ENCODE measurements around the gene P2RY6. TPM values are rescaled to one million over a fixed set of nuclear protein-coding genes. Genes with fewer than 3 reads are reported as not detected.

P2RY6 gene
- total RNA-seq, 1 experiment from 2014 or later: 2.5 TPM

GRCh38 chr11:73236854-73237253 is 35.3 kb upstream of the P2RY6 start:
- DNase-seq (ENCODE audit: low spot score): no peak

DNA sequence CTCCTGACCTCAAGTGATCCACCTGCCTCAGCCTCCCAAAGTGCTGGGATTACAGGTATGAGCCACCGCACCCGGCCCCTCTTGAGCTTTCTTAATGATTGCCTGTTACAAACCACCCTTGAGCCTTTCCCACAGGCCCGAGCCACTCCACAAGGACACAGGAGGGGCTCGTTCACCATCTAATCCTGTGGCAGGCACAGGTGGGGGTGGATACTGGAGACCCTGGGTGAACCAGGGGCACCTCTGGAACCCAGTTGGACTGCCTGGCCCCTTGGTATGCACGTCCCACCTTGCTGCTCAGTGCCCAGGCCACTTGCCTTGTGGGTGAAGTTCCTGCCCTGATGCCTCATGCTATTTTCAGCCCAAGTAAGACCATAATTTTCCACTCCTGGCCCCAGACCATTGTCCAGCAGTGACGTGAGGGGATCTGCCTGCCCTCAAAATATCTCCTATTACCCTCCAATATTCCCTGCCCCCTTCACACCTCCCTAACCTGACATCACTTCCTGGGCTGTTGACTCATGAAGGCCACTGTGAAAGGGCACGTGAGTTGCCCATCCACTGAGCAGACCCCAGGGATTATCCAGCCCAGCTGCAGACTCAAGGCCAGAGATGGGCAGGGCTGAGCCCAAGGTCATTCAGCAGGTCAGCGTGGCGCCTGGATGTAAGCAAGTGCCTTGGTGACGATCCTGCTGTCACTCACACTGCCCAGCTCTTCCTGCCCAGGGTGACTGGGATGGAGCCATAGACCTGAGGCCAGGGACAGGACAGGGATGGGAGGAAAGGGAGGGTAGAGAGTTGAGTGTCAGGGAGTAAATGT is 34.5 kb upstream of the P2RY6 start:
- no peak for DNase-seq (ENCODE audit: low spot score)

GRCh38 chr11:73239111-73239521 is 33.0 kb upstream of the P2RY6 start:
- no peak for DNase-seq (ENCODE audit: low spot score)

- no peak for DNase-seq (ENCODE audit: low spot score)
These were observed 32.5 kb upstream of the P2RY6 start for GRCh38 chr11:73239571-73240189.

DNA sequence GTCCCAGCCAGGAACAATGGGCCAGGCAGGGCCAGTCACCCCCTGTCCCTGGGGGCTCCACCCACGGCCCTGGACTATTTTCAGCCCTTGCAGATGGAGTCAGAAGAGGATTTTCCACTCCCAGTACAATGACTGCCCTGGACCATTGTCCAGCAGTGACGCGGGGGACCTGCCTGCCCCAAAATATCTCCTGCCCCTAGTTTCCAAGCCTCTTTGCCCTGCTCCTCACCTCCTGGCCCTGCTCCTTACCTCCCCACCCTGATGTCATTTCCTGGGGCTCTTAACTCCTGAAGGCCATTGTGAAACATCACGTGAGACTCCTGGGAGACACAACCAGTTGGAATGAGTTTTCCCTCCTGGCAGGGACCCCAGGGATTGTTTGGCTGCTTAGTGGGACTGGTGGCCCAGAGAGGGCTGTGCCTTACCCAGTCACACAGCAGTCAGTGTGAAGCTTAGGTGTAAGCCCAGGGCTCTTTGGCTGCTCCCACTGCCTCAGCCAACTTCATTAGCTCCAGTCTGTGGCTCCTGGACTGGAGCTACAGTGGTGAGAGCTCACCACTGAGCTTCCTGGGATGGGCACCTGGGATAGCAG is 31.9 kb upstream of the P2RY6 start:
- DNase-seq (ENCODE audit: low spot score): no peak

- DNase-seq (ENCODE audit: low spot score): no peak
These were observed 30.8 kb upstream of the P2RY6 start for GRCh38 chr11:73241300-73241699.

GRCh38 chr11:73242251-73243092 is 29.7 kb upstream of the P2RY6 start:
- DNase-seq (ENCODE audit: low spot score): peak; percentile 68

GRCh38 chr11:73243093-73243485 is 29.0 kb upstream of the P2RY6 start:
- no peak for DNase-seq (ENCODE audit: low spot score)

DNA sequence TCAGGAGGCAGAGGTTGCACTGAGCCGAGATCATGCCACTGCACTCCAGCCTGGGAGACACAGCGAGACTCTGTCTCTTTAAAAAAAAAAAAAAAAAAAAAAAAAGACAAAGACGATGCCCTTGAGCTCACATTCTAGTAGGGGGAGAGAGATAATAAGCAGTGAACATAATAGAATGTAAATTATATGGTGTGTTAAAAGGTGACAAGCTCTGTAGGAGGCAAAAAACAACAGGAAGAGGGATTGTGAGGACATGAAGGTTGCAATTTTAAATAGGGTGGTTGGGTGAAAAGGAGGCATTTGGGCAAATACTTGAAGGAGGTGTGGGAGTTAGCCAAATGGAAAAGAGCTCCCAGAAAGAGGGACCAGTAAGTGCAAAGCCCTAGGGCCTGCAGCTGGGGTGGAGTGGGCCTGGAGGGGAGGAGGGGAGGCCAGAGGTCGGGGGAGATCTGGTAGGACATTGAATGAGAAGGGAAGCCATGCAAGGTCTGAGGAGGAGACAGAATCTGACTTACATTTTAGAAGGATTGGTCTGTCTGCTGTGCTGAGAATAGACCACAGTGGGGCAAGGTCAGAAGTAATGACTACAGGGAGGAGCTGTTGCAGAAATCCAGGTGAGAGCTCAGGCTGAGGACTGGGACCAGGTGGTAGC is 27.4 kb upstream of the P2RY6 start:
- no peak for DNase-seq (ENCODE audit: low spot score)

GRCh38 chr11:73245461-73245860 is 26.7 kb upstream of the P2RY6 start:
- DNase-seq (ENCODE audit: low spot score): no peak

GRCh38 chr11:73246303-73246702 is 25.8 kb upstream of the P2RY6 start:
- DNase-seq (ENCODE audit: low spot score): no peak

DNA sequence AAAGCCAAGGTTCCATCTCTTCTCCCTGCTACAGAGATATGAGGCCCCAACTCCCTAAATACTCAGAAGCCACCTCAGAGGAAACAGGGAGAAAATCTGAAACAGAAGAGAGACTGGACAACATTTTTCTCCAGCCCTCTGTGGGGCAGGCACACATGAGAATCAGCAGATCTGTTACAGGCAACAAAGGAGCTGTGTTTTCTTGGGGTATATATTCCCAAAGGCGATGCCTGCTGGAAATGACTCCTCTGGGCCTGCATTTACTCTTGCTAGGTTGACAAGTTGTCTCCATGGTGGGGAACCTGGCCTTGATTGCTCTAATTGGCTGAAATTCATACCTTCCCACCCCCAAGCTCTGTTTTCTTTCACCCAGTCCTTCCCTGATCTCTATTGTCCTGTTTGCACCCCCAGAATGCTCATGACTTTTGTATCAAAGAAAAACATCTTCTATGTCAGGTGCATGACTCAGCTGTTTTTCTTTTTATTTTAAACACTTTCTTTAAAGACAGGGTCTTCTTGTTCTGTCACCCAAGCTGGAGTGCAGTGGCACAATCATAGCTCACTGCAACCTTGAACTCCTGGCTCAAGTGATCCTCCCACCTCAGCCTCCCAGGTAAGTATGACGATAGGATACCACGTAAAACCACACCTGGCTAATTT is 23.5 kb upstream of the P2RY6 start:
- no peak for DNase-seq (ENCODE audit: low spot score)

GRCh38 chr11:73249304-73249703 is 22.8 kb upstream of the P2RY6 start:
- no peak for DNase-seq (ENCODE audit: low spot score)

GRCh38 chr11:73249853-73250783 is 22.0 kb upstream of the P2RY6 start:
- no peak for DNase-seq (ENCODE audit: low spot score)

- DNase-seq (ENCODE audit: low spot score): no peak
These were observed 19.5 kb upstream of the P2RY6 start for GRCh38 chr11:73252577-73253191.

DNA sequence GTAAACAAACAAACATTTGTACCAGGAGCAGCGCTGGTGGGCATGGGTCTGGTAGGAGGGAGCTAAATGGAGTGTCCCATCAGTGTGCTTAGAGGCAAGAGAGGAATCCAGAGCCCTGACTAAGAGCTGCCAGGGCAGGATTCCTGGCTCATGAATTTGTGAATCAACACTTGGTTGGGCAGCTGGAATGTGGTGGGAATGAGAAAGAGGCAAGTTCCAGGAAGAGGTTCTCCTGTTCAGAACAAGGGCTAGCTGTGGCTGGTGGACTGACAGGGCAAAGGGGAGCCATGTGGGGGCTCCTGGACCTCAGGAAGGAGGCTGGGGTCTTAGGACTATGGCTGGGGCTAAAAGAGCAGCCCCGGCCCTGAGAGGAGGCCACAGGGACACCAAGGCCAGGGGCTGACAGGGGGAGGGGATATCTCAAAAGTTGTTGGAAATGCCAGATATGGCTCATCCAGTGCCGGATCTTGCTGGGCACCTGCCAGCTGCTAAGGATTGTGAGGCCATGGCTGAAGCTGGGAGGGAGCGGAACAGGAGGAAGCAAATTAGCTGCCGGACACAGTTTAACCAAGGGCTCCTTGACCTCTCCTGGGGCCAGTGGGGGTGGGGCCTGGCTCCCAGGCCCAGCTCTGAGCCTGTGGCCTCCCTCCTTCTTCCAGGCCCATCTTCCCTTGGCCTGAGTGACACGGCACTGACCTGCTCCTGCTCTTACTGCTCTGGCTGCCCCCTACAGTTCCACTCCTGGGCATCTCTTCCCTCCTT is 14.6 kb upstream of the P2RY6 start:
- peak; percentile 79 for DNase-seq (ENCODE audit: low spot score)

DNA sequence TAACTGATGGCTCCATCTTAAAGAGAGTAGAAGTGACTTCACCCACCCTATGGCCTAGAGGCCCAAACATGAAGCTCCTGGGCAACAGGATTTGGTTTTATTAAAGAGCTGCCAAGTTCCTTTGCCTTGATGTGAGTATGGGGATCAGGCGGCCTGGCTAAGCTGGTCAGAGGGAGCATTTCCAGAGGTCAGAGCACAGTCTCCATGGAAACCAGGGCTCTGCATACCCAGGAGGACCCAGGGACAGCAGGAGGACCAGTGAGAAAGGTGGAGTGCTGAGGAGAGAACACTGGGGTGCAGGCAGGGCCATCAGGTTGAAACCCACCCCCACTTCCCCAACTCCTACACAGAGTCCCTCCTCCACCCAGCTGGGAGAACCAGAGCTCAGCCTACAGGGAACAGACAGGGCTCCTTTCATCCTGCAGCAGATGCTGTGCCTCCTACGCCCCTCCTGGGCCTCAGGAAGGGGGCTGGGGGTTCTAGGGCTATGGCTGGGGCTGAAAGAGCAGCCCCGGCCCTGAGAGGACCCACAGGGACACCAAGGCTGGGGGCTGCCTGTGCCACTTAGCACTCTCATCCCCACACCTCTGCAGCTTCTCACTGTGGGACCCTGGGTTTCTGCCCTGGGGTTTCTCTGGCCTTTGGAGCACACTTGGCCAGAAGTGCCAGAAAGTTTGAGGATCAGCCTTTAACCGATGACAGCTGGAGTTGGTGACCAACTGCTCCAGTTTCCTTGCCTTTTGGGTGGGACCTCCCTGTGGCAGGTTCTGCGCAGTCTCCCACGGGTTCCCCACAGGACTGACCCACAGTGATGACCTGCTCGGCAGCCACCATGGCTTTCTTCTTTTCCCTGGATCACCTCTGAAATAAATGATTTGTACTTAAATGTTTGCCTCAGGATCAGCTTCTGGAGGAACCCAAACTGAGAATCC is 13.8 kb upstream of the P2RY6 start:
- no peak for DNase-seq (ENCODE audit: low spot score)

Data from H4 (cell line).